K562 (cell line): Measurements from ENCODE around the gene RCSD1. TPM values are rescaled to one million over a fixed set of nuclear protein-coding genes. Genes with fewer than 3 reads are reported as not detected.

Experiments
- ARID2 ChIP-seq: fragments of 450-650 bp; IDR thresholded peaks from 2 replicates; pipeline ENCODE4 v1.6.1; 2017; ENCODE audit warnings: antibody characterized with exemption, mild to moderate bottlenecking
- CHD7 ChIP-seq: fragments of 200-600 bp; sonication (generic); IDR thresholded peaks from one replicate; pipeline ENCODE4 v1.6.1; 2012; ENCODE audit warnings: mild to moderate bottlenecking, low read depth, low read length, inconsistent platforms
- DACH1 ChIP-seq: fragments of 450-650 bp; IDR thresholded peaks from 2 replicates; pipeline ENCODE4 v1.6.1; 2018; ENCODE audit not compliant: partially characterized antibody
- KLF1 ChIP-seq: fragments of 450-650 bp; IDR thresholded peaks from 2 replicates; pipeline ENCODE4 v1.6.1; 2016; ENCODE audit warnings: missing genetic modification characterization, missing compliant biosample characterization
- TFE3 ChIP-seq: fragments of 450-650 bp; formaldehyde crosslinking; IDR thresholded peaks from 2 replicates; pipeline ENCODE4 v1.4.0; 2020; ENCODE audit warnings: mild to moderate bottlenecking, mixed read lengths
- ZNF445 ChIP-seq: fragments of 250-450 bp; sonication (Bioruptor Pico); IDR thresholded peaks from 2 replicates; pipeline ENCODE4 v1.4.0; 2020; ENCODE audit warnings: low read depth, mild to moderate bottlenecking, moderate library complexity
- ZNF584 ChIP-seq: fragments of 200-800 bp; sonication (Bioruptor generic); IDR thresholded peaks from 2 replicates; pipeline ENCODE4 v1.6.1; 2016; ENCODE audit warnings: low read depth, mild to moderate bottlenecking, missing genetic modification characterization, missing compliant biosample characterization
- ZNF75A ChIP-seq: fragments of 450-650 bp; formaldehyde crosslinking; IDR thresholded peaks from 2 replicates; pipeline ENCODE4 v1.4.0; 2020; ENCODE audit warnings: mild to moderate bottlenecking
- polyA plus RNA-seq, 8 experiments: library from polyadenylated mRNA; depleted of rRNA in 4 of 8; stranded (reverse) in 5 of 8; unstranded in 3 of 8; fragments of >200 nt; fragmentation: Nextera tagmentation in 2 of 8; fragmentation: Illumina TruSeq in 1 of 8; extraction: Ambion mirVana in 2 of 8; extraction: Trizol in 1 of 8; gene quantifications; 2 replicates each; pipeline versions ENCODE4 v1.2.1 to v1.2.3, GENCODE V29; 2011 to 2014; ENCODE audit warnings: inconsistent platforms in 1 of 8, missing spikeins in 1 of 8
- total RNA-seq, 7 experiments: library from RNA; depleted of rRNA in 6 of 7; stranded (reverse); fragments of >200 nt in 6 of 7; fragmentation: Illumina TruSeq in 2 of 7; extraction: Trizol in 2 of 7; gene quantifications; 2 replicates each; pipeline versions ENCODE4 v1.2.1 to v1.2.3, GENCODE V29; 2011 to 2021; ENCODE audit warnings: low replicate concordance in 1 of 7

Gene RCSD1
- total and polyA plus RNA-seq, 9 of the 15 experiments (the other 6 are each of a cell fraction or from before 2014, with no cell fraction given), result 7.8 to 69.8 (median 45.3) TPM

GRCh38 chr1:167625040-167625823 lies 4.8 kb upstream of the RCSD1 start (continued):
- TF ChIP-seq CHD7 (no peak), ZNF445 (CRISPR knock-in tag) (no peak), KLF1 (no peak), DACH1 (no peak), ZNF75A (CRISPR knock-in tag) (no peak), ZNF584 (CRISPR knock-in tag) (no peak), ARID2 (no peak), TFE3 (no peak)
